Activated CD4-positive, alpha-beta T cell treated with anti-CD3 and anti-CD28 coated beads for 1 hour (primary cell): Measurements from ENCODE around the gene SPEN.

Experiments
- DNase-seq: peaks from one replicate; pipeline ENCODE4 v3.0.0-alpha.2; 2020

Gene SPEN

DNA sequence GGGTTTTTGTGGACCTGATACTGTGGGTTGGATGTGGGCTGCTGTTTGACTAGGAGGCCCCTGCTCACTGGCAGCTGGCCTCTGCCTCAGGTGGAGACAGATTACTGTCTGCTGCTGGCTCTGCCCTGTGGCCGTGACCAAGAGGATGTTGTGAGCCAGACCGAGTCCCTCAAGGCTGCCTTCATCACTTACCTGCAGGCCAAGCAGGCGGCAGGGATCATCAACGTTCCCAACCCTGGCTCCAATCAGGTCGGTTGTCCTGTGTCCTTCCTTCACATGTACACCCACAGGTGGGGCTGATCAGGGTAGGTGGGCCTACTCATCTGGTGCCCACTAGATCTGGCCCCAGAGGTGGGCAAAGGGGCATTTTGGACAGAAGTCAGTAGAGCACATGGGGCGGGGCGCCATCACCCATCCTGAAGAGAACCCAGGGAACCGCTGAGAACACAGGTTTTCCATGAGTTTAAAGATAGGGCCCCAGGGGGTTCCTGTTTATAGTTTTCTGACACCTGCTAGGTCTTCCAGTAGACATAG is 91.2 kb downstream of the SPEN start:
- no peak for DNase-seq

DNA sequence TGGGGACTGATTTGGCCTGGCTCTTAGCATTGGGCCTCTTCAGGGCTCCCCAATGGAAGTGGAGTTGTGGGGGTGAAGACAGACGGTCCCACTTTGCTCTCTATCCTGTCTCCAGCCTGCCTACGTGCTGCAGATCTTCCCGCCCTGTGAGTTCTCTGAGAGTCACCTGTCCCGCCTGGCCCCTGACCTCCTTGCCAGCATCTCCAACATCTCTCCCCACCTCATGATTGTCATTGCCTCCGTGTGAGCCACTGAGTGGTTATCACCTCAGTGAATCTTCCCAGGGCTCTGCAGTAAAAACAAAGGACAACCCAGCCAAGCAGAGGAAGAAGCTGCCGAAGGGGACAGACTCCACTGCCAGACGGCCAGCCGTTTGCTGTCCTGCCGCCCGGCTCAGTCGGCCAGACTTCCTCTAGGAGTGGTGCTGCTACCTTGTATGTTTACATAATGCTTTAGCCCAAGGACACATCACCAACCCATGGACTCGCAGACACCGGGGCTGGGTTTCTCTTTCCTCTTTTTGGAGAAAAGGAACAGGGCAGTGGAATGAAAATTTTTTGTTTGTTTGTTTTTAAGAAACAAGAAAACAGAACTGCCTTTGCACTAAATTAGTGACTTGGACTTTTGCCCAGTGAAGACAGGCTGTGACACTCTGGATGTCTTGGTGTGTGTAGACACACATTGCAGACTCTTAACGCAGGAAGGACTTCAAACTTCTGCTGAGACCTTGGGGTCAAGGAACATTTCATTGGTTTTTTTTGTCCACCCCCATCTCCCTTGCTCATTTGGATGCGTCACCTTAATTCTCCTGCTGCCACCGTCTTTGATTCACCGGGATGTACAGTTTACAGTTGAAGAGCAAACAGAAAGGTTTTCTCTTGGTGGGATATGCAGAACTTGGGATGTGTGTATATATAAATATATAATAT is 91.9 kb downstream of the SPEN start:
- no peak for DNase-seq

DNA sequence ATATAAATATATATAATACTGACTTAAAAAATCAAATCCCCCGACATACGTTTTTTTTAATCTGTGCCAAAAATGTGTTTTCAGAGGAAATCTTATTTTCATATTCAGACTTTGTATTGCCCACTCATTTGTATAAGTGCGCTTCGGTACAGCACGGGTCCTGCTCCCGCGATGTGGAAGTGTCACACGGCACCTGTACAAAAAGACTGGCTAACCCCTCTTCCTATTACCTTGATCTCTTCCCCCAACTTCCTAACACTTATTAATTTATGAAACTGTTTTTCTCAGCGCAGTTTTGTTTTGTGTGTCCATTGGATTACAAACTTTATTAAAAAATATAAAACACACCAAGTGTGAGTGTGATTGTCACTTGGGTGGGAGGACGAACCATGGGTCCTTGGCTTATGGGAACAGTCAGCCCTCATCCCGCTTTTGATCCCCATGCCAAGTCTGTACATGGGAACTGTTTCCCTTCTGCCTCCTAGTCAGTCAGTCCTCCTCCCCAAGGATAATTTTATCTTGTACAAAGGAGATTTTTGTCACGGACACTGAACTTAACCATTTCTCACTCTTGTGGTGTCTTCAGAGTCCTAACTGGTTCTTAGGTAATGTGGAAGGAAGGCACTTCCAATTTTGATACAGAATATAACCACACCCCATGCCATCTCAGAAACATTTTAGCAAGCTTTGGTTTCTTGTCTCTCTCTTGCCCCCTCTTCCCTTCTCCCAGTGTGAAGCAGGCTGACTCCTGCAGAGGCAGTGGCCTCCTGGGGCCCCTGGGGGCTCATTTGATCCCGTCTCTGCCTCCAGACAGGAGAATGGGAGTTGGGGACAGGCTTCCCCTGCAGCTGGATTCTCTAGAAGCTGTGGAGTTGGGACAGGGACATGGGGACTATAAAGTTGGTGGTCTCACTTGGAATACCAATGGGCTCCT is 92.9 kb downstream of the SPEN start:
- DNase-seq, result no peak

DNA sequence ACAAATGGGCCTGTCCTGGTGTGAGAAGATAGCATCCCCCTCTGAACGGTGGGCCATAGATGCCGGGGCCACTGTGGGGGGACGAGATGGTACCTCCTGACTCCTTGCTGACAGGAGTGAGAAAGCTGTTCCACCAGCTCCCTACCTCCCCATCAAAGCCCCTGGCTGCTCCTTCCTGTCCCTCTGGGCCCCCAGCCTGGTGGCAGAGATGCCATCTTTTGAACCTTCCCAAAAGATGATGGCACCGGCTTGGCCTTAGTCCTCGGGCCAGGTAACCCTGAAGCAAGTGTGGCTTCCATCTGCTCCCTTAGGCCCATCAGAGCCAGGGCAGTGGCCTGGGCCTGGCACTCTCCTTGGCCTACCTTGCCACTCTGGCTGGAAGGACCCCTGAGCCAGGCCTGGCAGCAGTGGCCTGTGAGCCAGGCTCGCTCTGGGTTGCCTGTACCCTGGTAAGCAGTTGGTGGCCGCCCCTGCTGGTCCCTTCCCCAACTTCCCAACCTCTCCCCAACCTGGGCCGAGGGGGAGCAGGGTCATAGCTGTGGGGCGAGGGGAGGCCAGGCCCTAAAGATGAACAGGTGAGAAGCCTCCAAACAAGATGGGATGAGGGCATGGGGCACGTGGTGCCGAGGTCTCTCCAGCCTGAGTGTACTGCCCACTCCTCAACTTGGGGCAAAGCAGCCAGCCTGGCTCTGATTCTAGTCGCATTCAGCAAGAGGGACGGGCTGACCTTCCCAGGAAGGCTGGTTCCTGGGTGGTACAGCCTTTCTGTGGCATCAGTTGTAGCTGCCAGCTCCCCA is 93.7 kb downstream of the SPEN start:
- DNase-seq, result no peak

DNA sequence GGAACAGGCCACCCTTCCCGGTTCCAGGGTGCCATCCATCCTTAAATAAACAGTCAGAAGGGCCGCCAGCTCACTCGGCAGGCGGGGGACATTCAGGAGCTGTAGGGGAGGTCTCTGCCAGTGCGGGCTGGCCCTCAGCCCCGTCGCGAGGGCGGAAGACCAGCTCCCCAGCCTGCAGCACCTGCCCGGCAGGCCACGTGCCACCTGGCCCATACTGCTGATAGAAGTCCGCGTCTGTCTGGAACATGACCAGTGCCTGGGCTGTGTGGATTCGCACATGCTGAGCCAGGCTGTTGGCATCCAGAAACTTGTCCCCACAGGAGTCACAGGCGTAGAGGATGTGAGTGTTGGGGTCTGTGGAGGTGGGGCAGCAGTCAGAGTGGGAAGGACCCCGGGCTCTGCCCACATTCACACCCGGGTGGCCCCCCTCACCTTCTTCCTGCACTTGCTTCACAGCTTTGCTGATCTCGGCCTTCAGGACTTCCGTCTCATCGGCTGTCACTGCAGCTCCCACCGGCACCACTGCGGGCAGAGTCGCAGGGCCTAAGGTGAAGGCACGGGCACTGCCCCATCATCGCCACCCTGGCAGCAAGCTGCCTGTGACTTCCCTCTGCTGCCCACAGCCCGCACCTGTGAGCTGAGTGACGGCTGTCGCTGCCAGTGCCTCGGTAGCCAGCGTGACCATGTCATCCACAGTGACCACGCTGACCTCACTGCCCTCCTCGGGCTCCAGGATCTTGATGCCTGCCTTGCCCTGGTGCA is 94.6 kb downstream of the SPEN start:
- no peak for DNase-seq

DNA sequence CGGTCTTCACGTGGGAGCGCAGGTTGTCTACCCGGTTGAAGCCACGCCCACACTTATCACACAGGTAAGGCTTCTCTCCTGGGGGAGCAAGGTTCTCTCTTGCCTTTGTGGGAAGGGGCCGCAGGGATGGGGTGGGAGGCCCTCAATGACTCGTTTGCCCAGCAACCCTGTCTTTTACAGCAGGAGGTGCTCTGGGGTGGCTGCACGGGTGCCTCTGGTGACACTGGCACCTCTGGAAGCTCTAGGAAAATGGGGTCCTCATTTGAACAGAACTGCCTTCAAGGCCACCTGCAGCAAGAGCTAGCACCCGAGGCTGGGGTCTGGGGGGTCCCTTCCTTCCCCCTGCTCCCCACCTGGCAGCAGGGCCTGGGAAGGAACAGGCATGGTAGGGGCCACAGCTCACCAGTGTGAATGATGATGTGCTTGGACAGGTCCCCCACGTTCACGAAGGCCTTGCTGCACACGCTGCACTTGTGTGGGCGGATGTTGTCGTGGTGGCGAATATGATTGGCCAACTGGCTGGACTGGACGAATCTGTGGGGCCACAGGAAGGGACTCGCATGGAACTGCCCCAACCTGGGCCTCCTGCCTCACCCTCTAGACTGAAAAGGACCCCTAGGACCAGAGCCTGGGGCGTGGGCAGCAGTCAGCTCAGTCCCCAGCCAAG is 95.3 kb downstream of the SPEN start:
- no peak for DNase-seq

DNA sequence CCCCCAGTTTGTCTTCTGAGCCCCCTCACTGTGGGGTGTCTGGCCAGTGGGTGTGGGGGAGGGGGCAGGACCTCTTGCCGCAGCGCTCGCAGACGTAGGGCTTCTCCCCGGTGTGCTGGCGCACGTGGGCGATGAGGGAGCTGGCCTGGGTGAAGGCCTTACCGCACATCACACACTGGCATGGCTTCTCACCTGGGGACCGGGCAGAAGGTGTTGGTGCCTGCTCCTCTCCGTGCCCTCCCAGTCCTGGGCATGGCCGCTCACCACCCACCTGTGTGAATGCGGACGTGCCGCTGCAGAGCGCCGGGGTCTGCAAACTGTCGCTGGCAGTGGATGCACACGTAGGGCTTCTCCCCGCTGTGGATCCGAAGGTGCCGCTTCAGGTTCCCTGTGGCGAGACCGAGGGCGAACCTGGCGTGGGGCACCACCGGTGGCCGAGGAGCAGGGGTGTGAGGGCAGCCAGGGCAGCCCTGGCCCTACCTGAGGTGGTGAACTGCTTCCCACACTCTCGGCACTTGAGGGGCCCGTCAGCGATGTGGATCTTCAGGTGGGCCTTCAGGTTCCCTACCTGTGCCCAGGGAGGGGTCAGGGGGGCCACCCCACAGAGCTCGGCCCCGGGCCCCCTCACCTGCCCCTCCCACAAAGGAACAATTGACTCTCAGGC is 96.0 kb downstream of the SPEN start:
- DNase-seq, result no peak

DNA sequence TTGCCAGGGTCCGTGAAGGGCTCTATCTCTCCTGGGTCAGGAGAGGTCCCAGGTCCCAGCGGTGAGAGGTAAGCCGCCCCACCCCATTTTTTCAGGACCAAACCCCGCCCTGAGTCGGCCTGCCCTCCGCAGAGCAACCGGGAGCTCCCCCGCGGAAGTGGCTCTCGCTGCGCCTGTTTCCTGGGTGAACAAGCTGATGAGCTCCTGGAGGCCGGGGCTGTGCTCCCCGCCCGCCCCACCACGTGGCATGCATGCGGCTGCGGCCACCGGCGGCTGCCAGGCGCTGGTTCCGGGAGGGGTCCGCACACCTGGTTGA is 96.4 kb downstream of the SPEN start:
- no peak for DNase-seq

DNA sequence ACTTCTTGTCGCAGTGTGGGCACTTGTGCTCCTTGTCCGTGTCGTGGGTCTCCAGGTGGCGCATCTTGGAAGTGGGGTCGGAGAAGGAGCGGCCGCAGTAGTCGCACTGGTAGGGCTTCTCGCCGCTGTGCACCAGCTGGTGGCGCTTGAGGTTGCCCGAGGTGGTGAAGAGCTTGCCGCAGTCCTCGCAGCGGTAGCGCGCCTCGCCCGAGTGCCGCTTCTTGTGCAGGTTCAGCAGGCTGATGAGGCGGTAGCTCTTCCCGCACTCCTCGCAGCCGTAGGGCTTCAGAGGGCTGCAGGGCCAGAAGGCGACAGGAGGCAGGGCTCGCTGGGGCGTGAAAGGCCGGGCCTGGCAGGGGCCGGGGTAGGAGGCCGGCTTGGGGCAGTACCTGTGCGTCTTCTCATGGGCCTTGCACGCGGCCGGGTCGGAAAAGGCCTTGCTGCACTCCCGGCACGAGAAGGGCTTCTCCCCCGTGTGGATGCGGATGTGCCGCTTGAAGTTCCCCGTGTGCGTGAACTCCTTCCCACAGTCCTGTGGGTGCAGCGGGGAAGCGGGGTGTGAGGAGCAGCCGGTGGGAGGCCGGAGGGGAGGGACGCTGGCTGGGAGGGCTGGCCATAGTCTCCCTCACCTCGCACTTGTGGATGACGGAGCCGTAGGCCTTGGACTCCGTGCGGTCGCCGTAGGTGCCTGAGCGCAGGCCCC is 97.0 kb downstream of the SPEN start:
- no peak for DNase-seq

DNA sequence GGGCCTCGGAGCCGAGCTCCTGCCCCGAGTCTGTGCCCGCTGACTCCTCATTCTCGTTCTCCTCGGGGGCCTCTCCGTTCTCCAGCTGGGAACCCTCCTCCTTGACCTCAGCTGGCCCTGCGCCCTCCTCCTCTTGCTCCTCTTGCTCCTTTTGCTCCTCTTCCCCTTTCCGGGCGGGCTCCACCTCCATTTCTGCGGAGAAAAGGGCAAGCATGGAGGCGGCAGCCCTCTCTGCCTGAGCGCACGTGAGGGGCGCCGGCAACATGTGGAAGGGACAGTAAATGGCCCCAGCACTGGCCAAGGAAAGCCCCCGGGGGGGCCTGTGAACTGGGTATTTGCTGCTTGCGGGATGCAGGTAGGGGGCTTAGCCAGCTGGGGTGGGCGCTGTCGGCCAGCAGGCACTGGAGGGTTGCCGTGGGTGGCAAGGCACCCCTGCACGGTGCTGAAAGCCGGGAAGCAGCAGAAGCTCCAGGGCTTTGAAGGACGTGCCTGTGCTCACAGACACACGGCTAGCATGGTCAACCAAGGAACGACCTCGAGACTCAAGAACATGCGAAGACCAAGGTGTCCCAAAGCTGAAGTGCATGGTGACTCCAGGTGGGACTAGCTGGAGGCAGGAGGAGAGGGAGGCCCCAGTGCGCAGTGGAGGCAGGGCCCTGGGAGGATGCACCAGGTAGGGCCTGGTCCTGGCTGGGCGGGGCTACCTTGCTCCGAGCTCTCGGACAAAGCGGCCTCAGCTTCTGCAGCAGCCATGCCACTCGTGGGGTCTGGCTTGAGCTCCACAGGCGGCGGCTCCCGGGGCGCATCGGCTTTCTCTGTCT is 97.7 kb downstream of the SPEN start:
- DNase-seq, result no peak

DNA sequence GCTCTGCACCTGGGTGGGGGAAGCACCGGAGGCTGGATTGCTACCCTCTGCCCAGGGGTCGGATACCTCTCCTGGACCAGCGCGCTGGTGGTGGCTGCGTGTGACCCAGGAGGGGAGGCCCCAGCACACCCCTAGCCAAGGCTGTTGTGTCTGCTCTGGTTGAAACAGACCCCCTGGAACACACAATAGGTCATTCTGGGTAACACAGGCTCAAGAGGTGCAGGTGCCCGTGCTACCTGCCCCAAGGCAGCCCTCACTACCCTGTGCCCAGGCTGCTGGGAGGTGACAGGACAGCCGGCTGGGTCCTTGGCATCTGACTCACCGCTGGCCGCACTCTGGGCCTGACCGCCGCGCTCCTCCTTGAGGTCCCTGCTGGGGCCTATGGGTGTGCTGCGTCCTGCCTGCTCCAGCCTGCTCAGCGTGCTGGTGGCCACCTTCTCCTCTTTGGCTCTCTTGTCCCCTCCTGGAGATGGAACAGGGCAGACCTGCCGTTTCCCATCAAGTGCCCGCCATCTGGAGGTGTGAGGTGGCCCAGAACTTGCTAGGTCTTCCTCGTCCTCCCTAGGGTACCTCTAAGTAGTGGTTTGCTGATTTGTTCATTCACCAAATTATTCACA is 98.4 kb downstream of the SPEN start:
- DNase-seq, result no peak

DNA sequence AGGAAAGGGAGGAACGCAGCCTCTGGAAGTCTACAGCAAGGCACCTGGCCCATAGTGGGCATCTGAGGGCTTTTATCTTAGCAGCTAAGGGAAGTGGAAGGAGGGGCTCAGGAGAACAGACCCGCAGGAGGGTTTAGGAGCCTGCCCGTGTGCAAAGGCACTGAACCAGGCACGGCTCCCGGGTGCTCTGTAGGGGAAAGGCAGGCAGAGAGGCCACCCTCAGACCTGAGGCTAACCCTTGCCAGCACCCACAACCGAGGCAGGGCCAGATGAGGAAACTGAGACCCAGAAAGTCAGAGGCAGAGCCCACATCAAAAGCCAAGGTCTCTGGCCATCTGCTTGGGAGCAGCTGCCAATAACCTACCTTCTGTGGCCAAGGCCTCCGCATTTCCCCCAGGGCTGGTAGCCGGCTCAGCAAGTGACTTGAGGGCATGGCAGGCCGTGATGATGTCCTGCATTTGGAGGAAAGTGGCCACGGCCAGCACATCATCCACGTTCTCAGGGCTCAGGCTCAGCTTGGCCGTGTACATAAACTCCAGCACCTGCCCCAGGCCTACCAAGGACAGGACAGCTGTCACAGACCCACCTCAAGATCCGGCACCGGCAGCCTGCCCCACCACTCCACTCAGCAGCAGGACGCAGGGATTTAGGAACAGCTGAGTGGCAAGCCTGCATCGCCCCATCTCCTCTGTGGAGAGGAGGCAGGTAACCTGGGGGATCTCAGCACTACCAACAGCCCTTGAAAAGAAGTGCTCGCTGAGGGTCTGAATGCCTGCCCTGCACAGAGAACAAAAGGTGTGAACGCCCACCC is 99.3 kb downstream of the SPEN start:
- no peak for DNase-seq

DNA sequence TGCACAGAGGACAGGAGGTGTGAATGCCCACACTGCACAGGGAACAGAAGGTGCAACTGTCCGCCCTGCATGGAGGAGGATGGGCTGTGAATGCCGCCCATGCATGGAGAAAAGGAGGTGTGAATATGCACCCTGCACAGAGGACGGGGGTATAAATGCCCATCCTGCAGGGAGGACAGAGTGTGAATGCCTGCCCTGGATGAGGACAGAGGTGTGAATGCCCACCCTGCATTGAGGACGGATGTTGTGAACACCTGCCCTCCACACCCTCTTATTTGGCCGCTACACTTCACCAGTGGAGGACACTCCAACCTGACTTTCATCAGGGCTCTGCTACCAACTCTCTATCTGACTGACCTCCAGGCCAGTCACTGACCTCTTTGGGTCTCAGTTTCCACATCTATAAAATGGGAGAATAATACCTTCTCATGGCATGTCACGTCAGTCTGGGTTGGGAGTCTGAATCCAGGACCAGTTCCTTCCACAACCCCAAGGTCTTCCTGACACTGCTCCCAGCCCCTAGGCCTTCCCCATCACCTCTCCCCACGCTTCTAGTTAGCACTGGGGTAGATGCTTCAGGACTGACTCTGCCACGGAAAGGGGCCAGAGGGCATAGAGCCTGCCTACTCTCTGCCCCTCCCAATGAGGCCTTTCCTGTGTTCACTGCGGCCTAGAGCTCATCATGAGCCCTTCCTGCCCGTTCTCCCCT is 100.0 kb downstream of the SPEN start:
- DNase-seq, result no peak

DNA sequence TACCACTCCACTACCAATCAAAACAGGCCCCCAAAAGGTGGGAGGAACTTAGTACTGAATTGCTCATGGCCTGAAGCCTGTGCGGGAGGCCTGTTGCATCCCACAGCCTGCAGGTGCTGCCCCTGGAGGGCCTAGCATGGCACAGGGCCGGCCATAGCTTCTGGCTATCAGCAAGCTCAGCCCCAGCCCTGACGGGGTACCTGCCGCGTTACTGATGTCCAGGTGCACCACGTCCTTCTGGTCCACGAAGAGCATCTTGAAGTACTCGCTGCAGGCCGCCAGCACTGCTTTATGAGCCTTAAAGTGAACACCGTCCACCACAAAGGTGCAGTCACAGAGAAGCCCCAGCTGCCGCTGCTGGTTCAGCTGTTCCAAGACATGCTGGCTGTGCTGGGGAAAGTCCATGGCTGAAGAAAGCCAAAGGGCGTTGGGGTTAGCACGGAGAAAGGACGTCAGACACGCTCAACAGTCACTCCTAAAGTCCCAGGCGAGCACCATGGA is 100.6 kb downstream of the SPEN start:
- DNase-seq, result no peak

DNA sequence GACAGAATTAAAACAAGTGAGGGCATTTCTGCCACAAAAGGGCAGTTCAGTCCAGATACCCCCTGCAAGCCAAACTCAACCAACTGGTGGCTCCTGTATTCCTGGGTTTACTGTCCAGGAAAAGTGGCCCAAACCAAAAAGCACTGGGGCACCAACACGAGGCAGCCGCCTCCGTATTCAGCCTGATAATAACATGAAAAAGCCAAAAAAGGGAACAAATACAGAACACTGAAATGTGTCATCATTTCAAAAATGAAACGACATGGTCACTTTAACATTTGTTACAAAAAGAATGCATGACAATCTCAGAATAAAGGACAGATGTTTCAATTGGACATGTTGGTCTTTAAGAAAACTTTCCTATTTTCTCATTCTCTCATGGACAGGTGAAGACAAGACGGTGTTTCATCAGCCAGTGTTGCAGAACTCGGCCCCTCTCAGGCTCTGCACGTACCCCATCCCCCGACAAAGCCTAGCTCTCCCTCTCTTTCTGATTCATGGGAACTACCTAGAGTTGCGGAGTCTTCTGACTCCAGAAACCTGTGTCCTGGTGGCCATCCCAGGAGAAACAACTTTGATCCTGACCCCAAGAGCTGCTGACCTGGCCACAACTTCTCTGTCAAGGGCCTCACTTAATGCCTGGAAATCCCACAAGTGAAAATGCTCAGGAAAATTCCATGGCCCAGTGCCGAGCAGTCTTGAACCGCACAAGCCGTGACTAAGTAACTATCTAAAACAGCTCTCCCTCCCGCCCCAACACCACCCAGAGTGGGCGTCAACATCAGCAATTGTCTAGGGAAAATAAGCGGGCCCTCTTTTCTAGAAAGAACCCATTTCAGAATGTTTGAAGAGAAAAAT is 101.3 kb downstream of the SPEN start:
- no peak for DNase-seq
